H1 (cell line): ENCODE measurements around the gene HIPK2. TPM values are rescaled to one million over a fixed set of nuclear protein-coding genes. Genes with fewer than 3 reads are reported as not detected.

Experiments
- CBX5 ChIP-seq: fragments of 300-800, 300-1000 bp; sonication (generic); IDR thresholded peaks from 2 replicates; pipeline ENCODE4 v1.7.1; 2016; ENCODE audit warnings: antibody characterized with exemption, low read length, low read depth
- EZH2 ChIP-seq: fragments of 200-600 bp; sonication (generic); IDR thresholded peaks from 2 replicates; pipeline ENCODE4 v1.7.1; 2012; ENCODE audit warnings: low read depth, mild to moderate bottlenecking, moderate library complexity, low read length, inconsistent platforms; ENCODE audit not compliant: severe bottlenecking
- GABPA ChIP-seq: IDR thresholded peaks from 2 replicates; pipeline ENCODE4 v1.6.1; 2011; ENCODE audit warnings: mild to moderate bottlenecking, low read length, moderate library complexity, borderline replicate concordance; ENCODE audit not compliant: insufficient read depth
- HDAC2 ChIP-seq, 2 experiments: fragments of 300-600 bp in 1 of 2; sonication (generic) in 1 of 2; IDR thresholded peaks; 2 replicates each; pipeline ENCODE4 v1.6.1; 2011 to 2012; ENCODE audit warnings: low read depth in 2 of 2, low read length in 2 of 2, mild to moderate bottlenecking in 2 of 2, moderate library complexity in 2 of 2, borderline replicate concordance in 1 of 2, inconsistent platforms in 1 of 2
- KDM5A ChIP-seq: fragments of 200-600 bp; IDR thresholded peaks from 2 replicates; pipeline ENCODE4 v1.7.1; 2012; ENCODE audit warnings: mild to moderate bottlenecking, low read length, inconsistent platforms, mixed read lengths
- RAD21 ChIP-seq, 2 experiments: IDR thresholded peaks in 1 of 2; conservative IDR thresholded peaks in 1 of 2; 2 replicates each; pipeline ENCODE4 v1.6.1; 2011; ENCODE audit warnings: low read depth in 2 of 2, low read length in 2 of 2, improper control_type of control experiment in 1 of 2, inconsistent platforms in 1 of 2, mild to moderate bottlenecking in 1 of 2, moderate library complexity in 1 of 2
- SAP30 ChIP-seq: fragments of 300-600 bp; sonication (generic); IDR thresholded peaks from 2 replicates; pipeline ENCODE4 v1.7.1; 2012; ENCODE audit warnings: low read length, moderate library complexity, mild to moderate bottlenecking, inconsistent platforms; ENCODE audit not compliant: insufficient read depth, insufficient replicate concordance
- SIX5 ChIP-seq: IDR thresholded peaks from 2 replicates; pipeline ENCODE4 v1.6.1; 2011; ENCODE audit warnings: mild to moderate bottlenecking, low read depth, low read length
- USF2 ChIP-seq: IDR thresholded peaks from 2 replicates; pipeline ENCODE4 v1.6.1; 2011; ENCODE audit warnings: low read length, improper control_type of control experiment
- polyA plus RNA-seq, 7 experiments: library from polyadenylated mRNA; depleted of rRNA in 3 of 7; stranded (reverse) in 5 of 7; unstranded in 2 of 7; fragments of >200 nt in 5 of 7; fragments of 200-250 nt in 2 of 7; gene quantifications; 1 replicate in 5 of 7; 2 replicates in 1 of 7; 4 replicates in 1 of 7; pipeline versions ENCODE4 v1.2.1 to v1.2.3, GENCODE V29; 2011 to 2013; ENCODE audit warnings: missing spikeins in 2 of 7, mixed read lengths in 2 of 7
- total RNA-seq: library from RNA; stranded (reverse); fragmentation: NEBNext Ultra II Directional; extraction: Animal tissue kit (Norgen Biotek cat#: 25700); gene quantifications from 2 replicates; pipeline ENCODE4 v1.2.1, GENCODE V29; 2021

Gene HIPK2
- total and polyA plus RNA-seq, 2 of the 8 experiments (the other 6 are each of a cell fraction or from before 2014, with no cell fraction given) = 8.3 to 24.3 TPM

- TF ChIP-seq RAD21 (IDR thresholded peaks at IDR 0.05 in 1 of 2, conservative IDR thresholded peaks at IDR 0.05 in 1 of 2; ENCODE audit: low read depth in 2 of 2, low read length in 2 of 2) (no peak), USF2 (no peak), KDM5A (no peak), EZH2 (no peak), GABPA (no peak), CBX5 (no peak), SIX5 (no peak), HDAC2 (IDR thresholded peaks at IDR 0.05; ENCODE audit: borderline replicate concordance in 1 of 2, low read depth in 2 of 2, low read length in 2 of 2) (no peak), SAP30 (no peak)
Measured at GRCh38 chr7:139772873-139773272, 4.9 kb downstream of the HIPK2 start (continued).
